SK-N-SH (cell line): ENCODE data around the gene SDCCAG8. TPM values are rescaled to one million over a fixed set of nuclear protein-coding genes. Genes with fewer than 3 reads are reported as not detected.

ENCODE experiments used
- CTCF ChIA-PET: fragments of 300-600, 350-600 bp; formaldehyde crosslinking; extraction: SDS; loops from one replicate; lab custom pipeline; 2021; lab: Yijun Ruan, JAX
- POLR2A ChIA-PET: fragments of 350-600 bp; sonication (Branson Sonifier 250); formaldehyde crosslinking; extraction: SDS; loops from one replicate; lab custom pipeline; 2020; ENCODE audit warnings: antibody characterized with exemption, inconsistent platforms; lab: Yijun Ruan, JAX
- DNase-seq: peaks from one replicate; pipeline ENCODE4 v3.0.0; 2012
- H2AFZ ChIP-seq: fragments of 200-600 bp; sonication (generic); 2 replicates; pipeline ENCODE4 v1.8.1; 2016; ENCODE audit warnings: antibody characterized with exemption, mild to moderate bottlenecking, low read depth
- H3F3A ChIP-seq: fragments of 200-600 bp; sonication (generic); replicated peaks from 2 replicates; pipeline ENCODE3; 2016; ENCODE audit warnings: antibody characterized with exemption, mild to moderate bottlenecking; ENCODE audit not compliant: insufficient read depth
- H3K27ac ChIP-seq, 2 experiments: fragments of 200-500 bp in 1 of 2; fragments of 200-600 bp in 1 of 2; sonication (Bioruptor generic) in 1 of 2; sonication (generic), shearing (Covaris generic) in 1 of 2; 2 replicates each; pipeline versions ENCODE4 v1.5.1 to v1.6.1; 2014 to 2016; ENCODE audit warnings: low read depth in 2 of 2, inconsistent platforms in 1 of 2, low read length in 1 of 2, mild to moderate bottlenecking in 1 of 2, mixed read lengths in 1 of 2
- H3K27me3 ChIP-seq: fragments of 200-600 bp; sonication (generic), shearing (Covaris generic); 2 replicates; pipeline ENCODE4 v1.6.1; 2016; ENCODE audit warnings: mixed run types; ENCODE audit not compliant: insufficient read depth
- H3K36me3 ChIP-seq, 2 experiments: fragments of 200-500 bp in 1 of 2; fragments of 200-600 bp in 1 of 2; sonication (Bioruptor generic) in 1 of 2; sonication (generic) in 1 of 2; replicated peaks in 1 of 2; 2 replicates each; pipeline versions ENCODE3 to v1.5.1; 2014 to 2016; ENCODE audit warnings: low read length in 1 of 2, mild to moderate bottlenecking in 1 of 2; ENCODE audit not compliant: insufficient read depth in 2 of 2, control insufficient read depth in 1 of 2
- H3K4me1 ChIP-seq, 2 experiments: fragments of 200-500 bp in 1 of 2; fragments of 200-600 bp in 1 of 2; sonication (Bioruptor generic) in 1 of 2; sonication (generic), shearing (Covaris generic) in 1 of 2; 2 replicates each; pipeline versions ENCODE4 v1.5.1 to v1.6.1; 2014 to 2016; ENCODE audit warnings: low read depth in 1 of 2, low read length in 1 of 2, mixed run types in 1 of 2; ENCODE audit not compliant: insufficient read depth in 2 of 2, control insufficient read depth in 1 of 2
- H3K4me2 ChIP-seq: fragments of 200-600 bp; sonication (generic), shearing (Covaris generic); 2 replicates; pipeline ENCODE4 v1.6.1; 2017; ENCODE audit warnings: mixed run types
- H3K4me3 ChIP-seq, 2 experiments: fragments of 200-500 bp in 1 of 2; fragments of 200-600 bp in 1 of 2; sonication (Bioruptor generic) in 1 of 2; sonication (generic), shearing (Covaris generic) in 1 of 2; 2 replicates each; pipeline versions ENCODE4 v1.5.1 to v1.8.1; 2014 to 2016; ENCODE audit warnings: low read depth in 2 of 2, inconsistent platforms in 1 of 2, low read length in 1 of 2, mild to moderate bottlenecking in 1 of 2, mixed read lengths in 1 of 2, moderate library complexity in 1 of 2
- H3K79me2 ChIP-seq: fragments of 200-600 bp; sonication (generic); 2 replicates; pipeline ENCODE4 v1.8.1; 2017; ENCODE audit warnings: mild to moderate bottlenecking; ENCODE audit not compliant: insufficient read depth
- H3K9ac ChIP-seq: fragments of 200-600 bp; sonication (generic); 2 replicates; pipeline ENCODE4 v1.6.1; 2017; ENCODE audit warnings: mixed run types
- H3K9me2 ChIP-seq: fragments of 200-600 bp; sonication (generic); 2 replicates; pipeline ENCODE4 v1.6.1; 2017; ENCODE audit warnings: mixed run types
- H3K9me3 ChIP-seq: fragments of 200-600 bp; sonication (generic); 2 replicates; pipeline ENCODE4 v1.6.1; 2017; ENCODE audit warnings: mixed run types, mild to moderate bottlenecking, moderate library complexity
- H4K20me1 ChIP-seq: fragments of 200-600 bp; sonication (generic); 2 replicates; pipeline ENCODE4 v1.6.1; 2017; ENCODE audit warnings: mild to moderate bottlenecking, mixed run types; ENCODE audit not compliant: insufficient read depth
- ELF1 ChIP-seq: IDR thresholded peaks from 2 replicates; pipeline ENCODE4 v1.4.0; 2012
- EP300 ChIP-seq, 2 experiments: IDR thresholded peaks; 2 replicates each; pipeline versions ENCODE4 v1.4.0 to v1.6.1; 2012; ENCODE audit warnings: borderline replicate concordance in 1 of 2, low read depth in 1 of 2, low read length in 1 of 2
- EZH2phosphoT487 ChIP-seq: fragments of 200-600 bp; sonication (generic); IDR thresholded peaks from 2 replicates; pipeline ENCODE4 v1.6.1; 2017; ENCODE audit warnings: low read depth, mixed run types, mild to moderate bottlenecking, antibody characterized with exemption, moderate library complexity, borderline replicate concordance
- FOSL2 ChIP-seq: IDR thresholded peaks from 2 replicates; pipeline ENCODE4 v1.4.0; 2012; ENCODE audit warnings: low read depth, mild to moderate bottlenecking, moderate library complexity, borderline replicate concordance
- FOXJ3 ChIP-seq: sonication (generic); formaldehyde crosslinking; IDR thresholded peaks from 2 replicates; pipeline ENCODE4 v1.5.1; 2020; ENCODE audit warnings: mild to moderate bottlenecking, missing genetic modification reagents
- GATA2 ChIP-seq: sonication (generic); formaldehyde crosslinking; IDR thresholded peaks from 2 replicates; pipeline ENCODE4 v1.5.0; 2020; ENCODE audit warnings: mild to moderate bottlenecking, missing genetic modification reagents
- MAX ChIP-seq: IDR thresholded peaks from 2 replicates; pipeline ENCODE4 v1.4.0; 2012; ENCODE audit warnings: low read depth
- MEF2A ChIP-seq: IDR thresholded peaks from 2 replicates; pipeline ENCODE4 v1.4.0; 2012; ENCODE audit warnings: low read depth, borderline replicate concordance
- NFIC ChIP-seq: IDR thresholded peaks from 2 replicates; pipeline ENCODE4 v1.4.0; 2012; ENCODE audit warnings: borderline replicate concordance
- NRF1 ChIP-seq: IDR thresholded peaks from 2 replicates; pipeline ENCODE4 v1.6.1; 2012; ENCODE audit warnings: low read depth, mild to moderate bottlenecking, low read length
- POLR2AphosphoS5 ChIP-seq: IDR thresholded peaks from 2 replicates; pipeline ENCODE4 v1.6.1; 2012; ENCODE audit warnings: low read depth, low read length
- RCOR1 ChIP-seq: fragments of 150-350 bp; IDR thresholded peaks from 2 replicates; pipeline ENCODE4 v1.6.1; 2017; ENCODE audit warnings: antibody characterized with exemption, low read length
- REST ChIP-seq: IDR thresholded peaks from 2 replicates; pipeline ENCODE4 v1.6.1; 2012; ENCODE audit warnings: mild to moderate bottlenecking, low read depth, low read length, moderate library complexity
- RFX5 ChIP-seq: IDR thresholded peaks from 2 replicates; pipeline ENCODE4 v1.6.1; 2012; ENCODE audit warnings: mild to moderate bottlenecking, improper control_type of control experiment, low read length
- RXRA ChIP-seq: IDR thresholded peaks from 2 replicates; pipeline ENCODE4 v1.4.0; 2012; ENCODE audit warnings: low read depth, mild to moderate bottlenecking, borderline replicate concordance
- TEAD4 ChIP-seq: IDR thresholded peaks from 2 replicates; pipeline ENCODE4 v1.4.0; 2012; ENCODE audit warnings: mild to moderate bottlenecking, borderline replicate concordance; ENCODE audit not compliant: insufficient read depth
- USF2 ChIP-seq: fragments of 150-350 bp; IDR thresholded peaks from 2 replicates; pipeline ENCODE4 v1.6.1; 2017; ENCODE audit warnings: antibody characterized with exemption, low read length, low read depth, borderline replicate concordance
- YY1 ChIP-seq: IDR thresholded peaks from 2 replicates; pipeline ENCODE4 v1.4.0; 2012; ENCODE audit warnings: low read depth, mild to moderate bottlenecking
- ZBTB33 ChIP-seq: IDR thresholded peaks from 2 replicates; pipeline ENCODE4 v1.4.0; 2012; ENCODE audit warnings: low read depth, borderline replicate concordance
- WGBS: methylation state at CpG from one replicate; pipeline ENCODE4 v1.1.6; 2017; ENCODE audit warnings: low lambda C conversion rate; 5-methylcytosine and 5-hydroxymethylcytosine counted together
- polyA plus RNA-seq, 3 experiments: library from polyadenylated mRNA; depleted of rRNA; stranded (reverse); fragments of >200 nt; gene quantifications; 2 replicates each; pipeline ENCODE4 v1.2.3, GENCODE V29; 2012
- TF ChIP-seq, protein P1 (sequence below): fragments of 200-600 bp; sonication (generic); IDR thresholded peaks from 2 replicates; pipeline ENCODE4 v1.6.1; 2017; ENCODE audit warnings: antibody characterized with exemption, mild to moderate bottlenecking, moderate library complexity

The SDCCAG8 gene
- polyA plus RNA-seq, 1 of the 3 experiments (the other 2 are of a cell fraction), result 22.7 TPM

- TF ChIP-seq GATA2 (CRISPR knock-in tag), result no peak
Observed at GRCh38 chr1:243514927-243515326, 259.1 kb downstream of the SDCCAG8 start (continued).

DNA sequence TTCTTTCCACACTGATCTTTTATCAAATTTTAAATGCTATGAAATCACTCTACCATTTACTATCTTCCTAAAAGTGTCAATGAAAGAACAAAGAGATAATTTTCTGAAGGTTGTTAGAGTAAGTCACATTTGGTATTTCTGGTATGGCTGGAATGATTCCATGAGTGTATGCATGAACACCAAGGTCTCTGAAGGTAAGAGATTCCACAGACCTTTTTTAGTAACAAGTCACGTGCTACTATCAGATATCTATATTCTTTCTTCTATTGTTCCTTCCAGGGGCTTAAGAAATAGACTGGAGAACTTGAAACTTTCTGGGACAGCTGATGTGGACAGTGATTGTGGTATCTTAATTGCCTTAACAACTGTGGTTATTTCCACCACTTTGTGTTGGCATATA is 265.0 kb downstream of the SDCCAG8 start:
- peaks cover 8% of the 10 kb centered on the region for H3K9me3 ChIP-seq
- peaks cover 13 to 43% of the 10 kb centered on the region in 2 experiments for H3K36me3 ChIP-seq
- TF ChIP-seq NRF1 (no peak), MAX (no peak), REST (no peak), RCOR1 (no peak), EP300 (IDR thresholded peaks at IDR 0.05; ENCODE audit: borderline replicate concordance in 1 of 2, low read depth in 1 of 2, low read length in 1 of 2) (no peak), EZH2phosphoT487 (no peak), FOXJ3 (CRISPR knock-in tag) (no peak), ZBTB33 (no peak), YY1 (no peak), USF2 (no peak), RXRA (no peak), NFIC (no peak), POLR2AphosphoS5 (no peak), GATA2 (CRISPR knock-in tag) (no peak), FOSL2 (no peak), TEAD4 (no peak), RFX5 (no peak), MEF2A (no peak), ELF1 (no peak)
- TF ChIP-seq, protein P1, sequence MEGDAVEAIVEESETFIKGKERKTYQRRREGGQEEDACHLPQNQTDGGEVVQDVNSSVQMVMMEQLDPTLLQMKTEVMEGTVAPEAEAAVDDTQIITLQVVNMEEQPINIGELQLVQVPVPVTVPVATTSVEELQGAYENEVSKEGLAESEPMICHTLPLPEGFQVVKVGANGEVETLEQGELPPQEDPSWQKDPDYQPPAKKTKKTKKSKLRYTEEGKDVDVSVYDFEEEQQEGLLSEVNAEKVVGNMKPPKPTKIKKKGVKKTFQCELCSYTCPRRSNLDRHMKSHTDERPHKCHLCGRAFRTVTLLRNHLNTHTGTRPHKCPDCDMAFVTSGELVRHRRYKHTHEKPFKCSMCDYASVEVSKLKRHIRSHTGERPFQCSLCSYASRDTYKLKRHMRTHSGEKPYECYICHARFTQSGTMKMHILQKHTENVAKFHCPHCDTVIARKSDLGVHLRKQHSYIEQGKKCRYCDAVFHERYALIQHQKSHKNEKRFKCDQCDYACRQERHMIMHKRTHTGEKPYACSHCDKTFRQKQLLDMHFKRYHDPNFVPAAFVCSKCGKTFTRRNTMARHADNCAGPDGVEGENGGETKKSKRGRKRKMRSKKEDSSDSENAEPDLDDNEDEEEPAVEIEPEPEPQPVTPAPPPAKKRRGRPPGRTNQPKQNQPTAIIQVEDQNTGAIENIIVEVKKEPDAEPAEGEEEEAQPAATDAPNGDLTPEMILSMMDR, result no peak
- TF ChIP-seq, all 33 proteins: peak for 0
- H3K27ac ChIP-seq, result no peak overlapping the region
- no peak overlapping the region for H2AFZ ChIP-seq
- peaks cover 3 to 13% of the 10 kb centered on the region in 2 experiments for H3K4me1 ChIP-seq
- no peak for DNase-seq
- no peaks in the 10 kb centered on the region; the same call in 1 of the 2 replicates for H4K20me1 ChIP-seq
- no peak overlapping the region for H3K4me3 ChIP-seq
- no peaks in the 10 kb centered on the region for H3K9me2 ChIP-seq
- no peaks in the 10 kb centered on the region for H3K27me3 ChIP-seq
- ChIA-PET POLR2A (no interaction called here), CTCF (interaction anchor here (0.6 kb wide), 1 partner anchor 85 kb away, joined by 3 read pairs; no protein-coding TSS in a partner anchor)
- H3K4me2 ChIP-seq, result no peak overlapping the region
- 81% methylated on average over 1 of the region's 1 CpG for WGBS
- peaks cover 20% of the 10 kb centered on the region for H3F3A ChIP-seq
- no peaks in the 10 kb centered on the region for H3K79me2 ChIP-seq
- no peak overlapping the region for H3K9ac ChIP-seq
